Transverse colon (tissue), 4 donors: ENCODE measurements around the gene RGS7BP.

Experiments used
- CTCF ChIP-seq, 5 experiments: fragments of 200-600 bp in 3 of 5; fragments of 450-650 bp in 2 of 5; sonication (generic) in 3 of 5; IDR thresholded peaks; 1 replicate in 2 of 5; 2 replicates in 3 of 5; pipeline ENCODE4 v1.5.1; 2016 to 2017; ENCODE audit warnings: antibody characterized with exemption in 5 of 5, inconsistent platforms in 3 of 5, mild to moderate bottlenecking in 2 of 5, moderate library complexity in 1 of 5
- EP300 ChIP-seq: sonication (generic); formaldehyde crosslinking; IDR thresholded peaks from one replicate; pipeline ENCODE4 v1.6.1; 2017; ENCODE audit warnings: antibody characterized with exemption, low read depth
- POLR2A ChIP-seq: fragments of 450-650 bp; IDR thresholded peaks from one replicate; pipeline ENCODE4 v1.6.1; 2016; ENCODE audit warnings: antibody characterized with exemption, mild to moderate bottlenecking, moderate library complexity
- POLR2AphosphoS5 ChIP-seq, 3 donors: sonication (generic); formaldehyde crosslinking; IDR thresholded peaks; one replicate each; pipeline ENCODE4 v1.6.1; 2016; ENCODE audit warnings: antibody characterized with exemption in 3 of 3

DNA sequence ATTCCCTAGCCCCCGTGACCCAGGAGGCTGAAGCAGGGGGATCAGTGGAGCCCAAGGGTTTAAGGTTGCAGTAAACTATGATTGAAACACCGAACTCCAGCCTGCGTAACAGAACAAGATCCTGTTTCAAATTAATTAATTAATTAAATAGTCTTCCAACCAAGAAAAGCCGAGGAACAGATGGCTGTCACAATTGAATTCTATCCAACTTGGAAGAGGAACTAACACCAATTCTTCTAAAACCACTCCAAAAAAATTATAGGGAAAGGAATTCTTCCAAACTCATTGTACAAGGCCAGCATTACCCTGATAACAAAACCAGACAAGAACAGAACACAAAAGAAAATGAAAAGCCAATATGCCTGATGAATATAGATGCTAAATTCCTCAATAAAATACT is 43.4 kb upstream of the RGS7BP start:
- TF ChIP-seq CTCF (IDR thresholded peaks at IDR 0.05) (no peak), POLR2A (no peak), EP300 (no peak), POLR2AphosphoS5 (IDR thresholded peaks at IDR 0.05) (no peak)
